Uterus (tissue), 4 donors: ENCODE results near the gene SAP130. TPM values are rescaled to one million over a fixed set of nuclear protein-coding genes. Genes with fewer than 3 reads are reported as not detected.

Experiments used
- DNase-seq, 2 donors: peaks; one replicate each; pipeline ENCODE4 v3.0.0-alpha.2; 2019 to 2020
- H3K27ac ChIP-seq, 2 donors: fragments of 200-600 bp; sonication (generic); 1 replicate in 1 of 2; 2 replicates in 1 of 2; pipeline ENCODE4 v1.5.1; 2016 to 2018
- H3K27me3 ChIP-seq, 2 donors: fragments of 200-600 bp; sonication (generic); one replicate each; pipeline ENCODE4 v1.5.1; 2018 to 2019; ENCODE audit warnings: control low read depth in 1 of 2
- H3K36me3 ChIP-seq, 2 donors: fragments of 200-600 bp; sonication (generic); one replicate each; pipeline ENCODE4 v1.5.1; 2019; ENCODE audit warnings: control low read depth in 1 of 2
- H3K4me1 ChIP-seq, 2 donors: fragments of 200-600 bp; sonication (generic); one replicate each; pipeline ENCODE4 v1.5.1; 2018 to 2019; ENCODE audit warnings: control low read depth in 1 of 2
- H3K4me3 ChIP-seq, 2 donors: fragments of 200-600 bp; sonication (generic); 1 replicate in 1 of 2; 2 replicates in 1 of 2; pipeline ENCODE4 v1.5.1; 2018 to 2019; ENCODE audit warnings: mild to moderate bottlenecking in 1 of 2
- H3K9me3 ChIP-seq, 2 donors: fragments of 200-600 bp; sonication (generic); one replicate each; pipeline ENCODE4 v1.5.1; 2019; ENCODE audit warnings: control low read depth in 1 of 2
- CTCF ChIP-seq, 4 experiments: fragments of 200-600 bp in 2 of 4; fragments of 450-650 bp in 2 of 4; sonication (generic) in 2 of 4; IDR thresholded peaks; one replicate each; pipeline ENCODE4 v1.5.1; 2016 to 2019; ENCODE audit warnings: antibody characterized with exemption in 4 of 4, mild to moderate bottlenecking in 2 of 4, moderate library complexity in 1 of 4
- POLR2A ChIP-seq, 2 donors: fragments of 450-650 bp; IDR thresholded peaks; one replicate each; pipeline ENCODE4 v1.6.1; 2016; ENCODE audit warnings: antibody characterized with exemption in 2 of 2, mild to moderate bottlenecking in 1 of 2, moderate library complexity in 1 of 2
- intact Hi-C: fragments of 100-400 bp; cut with DNase I; formaldehyde crosslinking; loops from one replicate; pipeline ENCODE4 v1.15.1; 2023; ENCODE audit warnings: low total_unique reads
- total RNA-seq, 4 donors: library from RNA; depleted of rRNA in 3 of 4; stranded (reverse); fragments of >200 nt in 3 of 4; gene quantifications; one replicate each; pipeline versions ENCODE4 v1.1.0 to v1.2.4, GENCODE V29; 2014 to 2023
- donor health status: DM: yes; HTN: yes; CAD: no.

SAP130 gene
- total RNA-seq, 4 donors from 2014 or later, result 3.6 to 47.0 (median 5.9) TPM

DNA sequence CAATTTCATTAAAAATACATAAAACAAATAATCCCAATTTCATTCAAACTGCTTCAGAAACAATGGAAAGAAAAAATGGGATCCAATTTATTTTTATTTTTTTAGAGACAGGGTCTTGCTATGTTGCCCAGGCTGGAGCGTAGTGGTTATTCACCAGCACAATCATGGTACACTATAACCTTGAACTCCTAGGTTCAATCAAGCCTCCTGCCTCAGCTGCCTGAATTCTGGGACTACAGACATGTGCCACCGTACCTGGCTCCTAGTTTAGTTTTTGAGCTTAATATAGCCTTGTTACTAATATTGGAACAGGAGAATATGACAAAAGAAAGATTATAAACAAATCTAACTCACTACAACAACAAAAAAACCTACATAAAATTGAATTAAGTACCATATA, 34.2 kb downstream of the SAP130 start:
- no peak for TF ChIP-seq POLR2A (IDR thresholded peaks at IDR 0.05)
- TF ChIP-seq CTCF (IDR thresholded peaks at IDR 0.05), result no peak
- Histone ChIP-seq H3K4me3 (no peak overlapping the region), H3K27ac (no peak overlapping the region), H3K9me3 (no peaks in the 10 kb centered on the region), H3K4me1 (no peaks in the 10 kb centered on the region), H3K36me3 (no peaks in the 10 kb centered on the region), H3K27me3 (no peaks in the 10 kb centered on the region)
- intact Hi-C loops, result no loop called here
- no peak for DNase-seq

- no peaks in the 10 kb centered on the region for H3K27me3 ChIP-seq
- intact Hi-C loops, result no loop called here
- TF ChIP-seq CTCF (IDR thresholded peaks at IDR 0.05) (no peak), POLR2A (IDR thresholded peaks at IDR 0.05) (no peak)
- no peaks in the 10 kb centered on the region for H3K36me3 ChIP-seq
- no peaks in the 10 kb centered on the region for H3K4me1 ChIP-seq
- H3K27ac ChIP-seq, result no peak overlapping the region
- no peak for DNase-seq
- no peak overlapping the region for H3K4me3 ChIP-seq
- no peaks in the 10 kb centered on the region for H3K9me3 ChIP-seq
These were observed 36.1 kb downstream of the SAP130 start for GRCh38 chr2:127991742-127992141.

- no peak overlapping the region for H3K4me3 ChIP-seq
- H3K9me3 ChIP-seq, result no peaks in the 10 kb centered on the region
- no peak overlapping the region for H3K27ac ChIP-seq
- TF ChIP-seq POLR2A (IDR thresholded peaks at IDR 0.05) (no peak), CTCF (IDR thresholded peaks at IDR 0.05) (no peak)
- no peak for DNase-seq
- H3K27me3 ChIP-seq, result no peaks in the 10 kb centered on the region
- no peaks in the 10 kb centered on the region for H3K4me1 ChIP-seq
- no peaks in the 10 kb centered on the region for H3K36me3 ChIP-seq
- intact Hi-C loops, result no loop called here
These were observed 41.2 kb downstream of the SAP130 start for GRCh38 chr2:127986548-127987079.

GRCh38 chr2:127985735-127986134, 42.1 kb downstream of the SAP130 start:
- Histone ChIP-seq H3K36me3 (no peaks in the 10 kb centered on the region), H3K4me3 (no peak overlapping the region), H3K27me3 (no peaks in the 10 kb centered on the region), H3K4me1 (no peaks in the 10 kb centered on the region), H3K9me3 (no peaks in the 10 kb centered on the region), H3K27ac (no peak overlapping the region)
- no peak for TF ChIP-seq CTCF (IDR thresholded peaks at IDR 0.05)
- no peak for TF ChIP-seq POLR2A (IDR thresholded peaks at IDR 0.05)
- DNase-seq, result no peak
- intact Hi-C loops, result no loop called here

DNA sequence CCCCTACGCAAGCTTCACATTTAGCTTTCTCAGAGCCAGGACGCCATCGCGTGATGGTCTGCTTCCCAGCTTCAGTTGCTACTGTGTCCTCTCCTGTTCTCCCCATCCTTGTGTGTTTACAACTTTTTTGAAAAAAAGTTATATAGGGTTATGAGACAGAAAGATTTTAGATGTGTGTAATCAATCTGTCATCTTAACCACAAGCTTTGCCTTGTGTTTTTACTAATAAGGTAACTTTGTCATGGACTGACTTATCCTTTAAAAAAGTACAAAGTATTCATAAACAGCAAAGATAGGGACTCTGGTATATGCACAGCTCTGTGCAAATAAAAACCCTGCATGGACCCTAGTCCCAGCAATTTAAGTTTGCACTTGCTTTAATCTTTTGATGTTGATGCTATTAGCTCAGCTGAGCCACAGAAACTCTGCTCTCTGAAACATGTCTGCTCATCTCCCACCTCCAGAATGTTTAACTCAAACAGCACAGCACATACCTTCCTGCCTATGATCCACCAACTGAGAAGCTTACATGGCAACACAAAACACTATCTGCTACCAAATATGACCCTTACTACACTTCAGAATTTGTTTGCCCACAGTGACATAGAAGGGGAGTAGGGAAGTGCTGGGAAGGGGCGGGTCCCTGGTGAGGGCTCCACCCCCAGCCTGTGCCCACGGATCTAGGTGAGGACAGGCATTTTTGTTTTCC, 42.7 kb downstream of the SAP130 start:
- H3K4me3 ChIP-seq, result no peak overlapping the region
- intact Hi-C loops, result no loop called here
- no peak for DNase-seq
- no peak for TF ChIP-seq POLR2A (IDR thresholded peaks at IDR 0.05)
- TF ChIP-seq CTCF (IDR thresholded peaks at IDR 0.05), result no peak
- no peaks in the 10 kb centered on the region for H3K4me1 ChIP-seq
- no peaks in the 10 kb centered on the region for H3K9me3 ChIP-seq
- H3K27ac ChIP-seq, result no peak overlapping the region
- H3K27me3 ChIP-seq, result no peaks in the 10 kb centered on the region
- no peaks in the 10 kb centered on the region for H3K36me3 ChIP-seq
